HCT116 (cell line): ENCODE results near the gene TMEM178B. TPM values are rescaled to one million over a fixed set of nuclear protein-coding genes. Genes with fewer than 3 reads are reported as not detected.

Experiments
- ATAC-seq: fragments of 200-7000 bp; cut with Tn5 transposase; 2 replicates; pipeline ENCODE4 v1.9.1; 2020; ENCODE audit warnings: mild to moderate bottlenecking, moderate library complexity
- BruUV-seq: library from RNA; stranded (reverse); fragments of 400-500 nt; replicated peaks from 2 replicates; lab custom pipeline; 2021; lab: Mats Ljungman, UMichigan
- CTCF ChIA-PET: fragments of 300-600 bp; sonication (Branson Sonifier 250); formaldehyde crosslinking; loops from one replicate; lab custom pipeline; 2021; ENCODE audit warnings: antibody characterized with exemption; lab: Charles Lee
- POLR2A ChIA-PET: fragments of 300-600, 350-600 bp; sonication (Branson Sonifier 250); formaldehyde crosslinking; loops from one replicate; lab custom pipeline; 2021; ENCODE audit warnings: antibody characterized with exemption; lab: Charles Lee
- RAD21 ChIA-PET, 2 experiments: fragments of 300-600 bp; sonication (Branson Sonifier 250); formaldehyde crosslinking; loops; one replicate each; lab custom pipeline; 2023; ENCODE audit warnings: low total read pairs in 2 of 2; ENCODE audit not compliant: uncharacterized antibody in 2 of 2, unreplicated experiment in 2 of 2, low non-redundant PET in 1 of 2; lab: Charles Lee
- DNase-seq: peaks from one replicate; pipeline ENCODE4 v3.0.0-alpha.2; 2010; ENCODE audit warnings: low read depth, low spot score
- H2AFZ ChIP-seq: fragments of 200-600 bp; shearing (Covaris generic), sonication (generic); 2 replicates; pipeline ENCODE4 v1.6.1; 2017; ENCODE audit warnings: low read depth, mixed run types, mixed read lengths, antibody characterized with exemption, low read length; ENCODE audit not compliant: poor library complexity, severe bottlenecking
- H3K27ac ChIP-seq: 2 replicates; pipeline ENCODE4 v1.5.1; 2012; ENCODE audit warnings: low read depth, low read length
- H3K27me3 ChIP-seq: fragments of 200-600 bp; sonication (generic); 2 replicates; pipeline ENCODE4 v1.6.1; 2016; ENCODE audit warnings: mixed run types, low read length, mixed read lengths; ENCODE audit not compliant: insufficient read depth
- H3K36me3 ChIP-seq, 2 experiments: fragments of 200-500 bp in 1 of 2; fragments of 200-600 bp in 1 of 2; sonication (Bioruptor generic) in 1 of 2; sonication (generic) in 1 of 2; 2 replicates each; pipeline versions ENCODE4 v1.5.1 to v1.6.1; 2014 to 2016; ENCODE audit warnings: low read length in 2 of 2, inconsistent platforms in 1 of 2, mixed read lengths in 1 of 2, mixed run types in 1 of 2; ENCODE audit not compliant: insufficient read depth in 2 of 2, control insufficient read depth in 1 of 2
- H3K4me1 ChIP-seq, 2 experiments: fragments of 200-600 bp in 1 of 2; sonication (generic) in 1 of 2; 2 replicates each; pipeline versions ENCODE4 v1.5.1 to v1.6.1; 2012 to 2017; ENCODE audit warnings: low read length in 2 of 2, inconsistent platforms in 1 of 2, mild to moderate bottlenecking in 1 of 2, mixed read lengths in 1 of 2, mixed run types in 1 of 2, moderate library complexity in 1 of 2; ENCODE audit not compliant: insufficient read depth in 2 of 2, control insufficient read depth in 1 of 2
- H3K4me2 ChIP-seq: fragments of 200-600 bp; sonication (generic); 2 replicates; pipeline ENCODE4 v1.6.1; 2017; ENCODE audit warnings: mixed run types, low read length, mixed read lengths
- H3K4me3 ChIP-seq, 2 experiments: fragments of 200-600 bp in 1 of 2; sonication (generic) in 1 of 2; replicated peaks in 1 of 2; 2 replicates each; pipeline ENCODE4 v1.5.1; 2011 to 2016; ENCODE audit warnings: low read length in 2 of 2, control low read depth in 1 of 2, low read depth in 1 of 2, mild to moderate bottlenecking in 1 of 2, mixed read lengths in 1 of 2, mixed run types in 1 of 2
- H3K79me2 ChIP-seq: fragments of 200-600 bp; sonication (generic); 2 replicates; pipeline ENCODE4 v1.6.1; 2017; ENCODE audit warnings: mild to moderate bottlenecking, mixed run types, low read length, moderate library complexity, mixed read lengths; ENCODE audit not compliant: insufficient read depth
- H3K9ac ChIP-seq: fragments of 200-600 bp; sonication (generic); 2 replicates; pipeline ENCODE4 v1.6.1; 2016; ENCODE audit warnings: low read length, mixed read lengths
- H3K9me2 ChIP-seq: fragments of 200-600 bp; sonication (generic), shearing (Covaris generic); 2 replicates; pipeline ENCODE4 v1.6.1; 2017; ENCODE audit warnings: mixed run types, mild to moderate bottlenecking, moderate library complexity; ENCODE audit not compliant: insufficient read depth
- H3K9me3 ChIP-seq, 2 experiments: fragments of 200-500 bp in 1 of 2; fragments of 200-600 bp in 1 of 2; sonication (Bioruptor generic) in 1 of 2; sonication (generic) in 1 of 2; 2 replicates each; pipeline ENCODE4 v1.6.1; 2014 to 2017; ENCODE audit warnings: low read length in 2 of 2, mixed read lengths in 2 of 2, inconsistent platforms in 1 of 2, low read depth in 1 of 2, mild to moderate bottlenecking in 1 of 2, mixed run types in 1 of 2, moderate library complexity in 1 of 2; ENCODE audit not compliant: control insufficient read depth in 1 of 2, insufficient read depth in 1 of 2
- H4K20me1 ChIP-seq: fragments of 200-600 bp; sonication (generic), shearing (Covaris generic); 2 replicates; pipeline ENCODE4 v1.6.1; 2017; ENCODE audit warnings: mixed run types, mild to moderate bottlenecking, moderate library complexity; ENCODE audit not compliant: insufficient read depth
- CBX3 ChIP-seq: IDR thresholded peaks from 2 replicates; pipeline ENCODE4 v1.6.1; 2012; ENCODE audit warnings: low read depth
- CEBPB ChIP-seq: IDR thresholded peaks from 2 replicates; pipeline ENCODE4 v1.6.1; 2012; ENCODE audit warnings: low read depth
- FOSL1 ChIP-seq: IDR thresholded peaks from 2 replicates; pipeline ENCODE4 v1.6.1; 2012; ENCODE audit warnings: low read depth
- POLR2AphosphoS5 ChIP-seq: IDR thresholded peaks from 2 replicates; pipeline ENCODE4 v1.6.1; 2011; ENCODE audit warnings: mild to moderate bottlenecking, low read depth, low read length, moderate library complexity
- SP1 ChIP-seq: IDR thresholded peaks from 2 replicates; pipeline ENCODE4 v1.6.1; 2012; ENCODE audit warnings: low read depth
- SRF ChIP-seq: IDR thresholded peaks from 2 replicates; pipeline ENCODE4 v1.6.1; 2012; ENCODE audit warnings: low read depth
- YY1 ChIP-seq: IDR thresholded peaks from 2 replicates; pipeline ENCODE4 v1.6.1; 2011; ENCODE audit warnings: low read length, low read depth, moderate library complexity, mild to moderate bottlenecking; ENCODE audit not compliant: insufficient replicate concordance; ENCODE audit errors: extremely low read depth
- ZNF274 ChIP-seq: fragments of 200-500 bp; sonication (Bioruptor generic); IDR thresholded peaks from 2 replicates; pipeline ENCODE4 v1.6.1; 2014; ENCODE audit warnings: mild to moderate bottlenecking, low read depth, low read length, inconsistent platforms
- intact Hi-C: fragments of 100-400 bp; cut with micrococcal nuclease; formaldehyde crosslinking; loops from 2 replicates; pipeline ENCODE4 v1.10.0; 2022
- total RNA-seq: library from RNA; stranded (reverse); gene quantifications from one replicate; pipeline ENCODE4 v1.2.1, GENCODE V29; 2021; ENCODE audit not compliant: unreplicated experiment
- TF ChIP-seq, protein P1 (sequence below), 3 experiments: fragments of 200-600 bp in 1 of 3; sonication (generic) in 1 of 3; IDR thresholded peaks in 2 of 3; conservative IDR thresholded peaks in 1 of 3; 2 replicates each; pipeline ENCODE4 v1.5.1; 2012 to 2017; ENCODE audit warnings: low read depth in 2 of 3, low read length in 2 of 3, antibody characterized with exemption in 1 of 3, borderline replicate concordance in 1 of 3, control low read depth in 1 of 3, mild to moderate bottlenecking in 1 of 3, mixed read lengths in 1 of 3, mixed run types in 1 of 3, moderate library complexity in 1 of 3; ENCODE audit not compliant: insufficient read depth in 1 of 3

The TMEM178B gene
- total RNA-seq, 1 experiment from 2014 or later: 0.02 TPM

- no peaks in the 10 kb centered on the region for H3K4me1 ChIP-seq
- no peak overlapping the region for H3K27ac ChIP-seq
- ChIA-PET CTCF (no interaction called here), RAD21 (no interaction called here), POLR2A (no interaction called here)
- ATAC-seq (no peak), DNase-seq (no peak)
- H3K4me2 ChIP-seq: no peak overlapping the region
- no peak for TF ChIP-seq SRF
- H3K79me2 ChIP-seq: no peaks in the 10 kb centered on the region
- H3K4me3 ChIP-seq: no peak overlapping the region
- BruUV-seq: no TSS peak
- no peaks in the 10 kb centered on the region for H3K9me3 ChIP-seq
- intact Hi-C loops: no loop called here
- peaks cover 16% of the 10 kb centered on the region for H3K27me3 ChIP-seq
- H4K20me1 ChIP-seq: no peaks in the 10 kb centered on the region
- H3K36me3 ChIP-seq: no peaks in the 10 kb centered on the region
- H3K9ac ChIP-seq: no peak overlapping the region
- H3K9me2 ChIP-seq: no peaks in the 10 kb centered on the region
- no peak overlapping the region for H2AFZ ChIP-seq
Measured at GRCh38 chr7:141300816-141301215, 227.0 kb downstream of the TMEM178B start.

DNA sequence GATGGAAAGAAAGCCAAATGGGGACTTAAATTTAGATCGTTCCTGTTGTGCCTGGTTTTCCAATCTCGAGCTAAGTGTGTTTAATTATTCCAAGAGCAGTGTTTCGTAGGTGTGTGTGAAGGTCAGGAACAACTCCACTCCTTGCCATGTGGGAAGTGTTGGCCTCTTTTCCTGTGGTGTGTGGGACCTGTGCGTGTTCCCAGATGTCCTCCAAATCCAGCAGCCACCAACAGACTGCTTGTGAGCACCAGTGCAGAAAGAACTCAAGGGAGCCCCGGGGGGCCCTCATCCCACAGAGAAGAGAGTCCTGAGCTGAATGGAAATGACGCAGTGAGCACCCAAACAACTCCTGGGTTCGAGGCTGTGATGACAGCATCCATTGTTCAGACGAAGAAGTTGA is 227.7 kb downstream of the TMEM178B start:
- ChIA-PET RAD21 (no interaction called here), POLR2A (no interaction called here), CTCF (no interaction called here)
- H3K9me3 ChIP-seq: no peaks in the 10 kb centered on the region
- H2AFZ ChIP-seq: no peak overlapping the region
- no peak overlapping the region for H3K9ac ChIP-seq
- DNase-seq (no peak), ATAC-seq (no peak)
- no peaks in the 10 kb centered on the region for H4K20me1 ChIP-seq
- no peaks in the 10 kb centered on the region for H3K4me1 ChIP-seq
- no peaks in the 10 kb centered on the region for H3K9me2 ChIP-seq
- TF ChIP-seq, protein P1, sequence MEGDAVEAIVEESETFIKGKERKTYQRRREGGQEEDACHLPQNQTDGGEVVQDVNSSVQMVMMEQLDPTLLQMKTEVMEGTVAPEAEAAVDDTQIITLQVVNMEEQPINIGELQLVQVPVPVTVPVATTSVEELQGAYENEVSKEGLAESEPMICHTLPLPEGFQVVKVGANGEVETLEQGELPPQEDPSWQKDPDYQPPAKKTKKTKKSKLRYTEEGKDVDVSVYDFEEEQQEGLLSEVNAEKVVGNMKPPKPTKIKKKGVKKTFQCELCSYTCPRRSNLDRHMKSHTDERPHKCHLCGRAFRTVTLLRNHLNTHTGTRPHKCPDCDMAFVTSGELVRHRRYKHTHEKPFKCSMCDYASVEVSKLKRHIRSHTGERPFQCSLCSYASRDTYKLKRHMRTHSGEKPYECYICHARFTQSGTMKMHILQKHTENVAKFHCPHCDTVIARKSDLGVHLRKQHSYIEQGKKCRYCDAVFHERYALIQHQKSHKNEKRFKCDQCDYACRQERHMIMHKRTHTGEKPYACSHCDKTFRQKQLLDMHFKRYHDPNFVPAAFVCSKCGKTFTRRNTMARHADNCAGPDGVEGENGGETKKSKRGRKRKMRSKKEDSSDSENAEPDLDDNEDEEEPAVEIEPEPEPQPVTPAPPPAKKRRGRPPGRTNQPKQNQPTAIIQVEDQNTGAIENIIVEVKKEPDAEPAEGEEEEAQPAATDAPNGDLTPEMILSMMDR (IDR thresholded peaks at IDR 0.05 in 2 of 3, conservative IDR thresholded peaks at IDR 0.05 in 1 of 3; ENCODE audit: borderline replicate concordance in 1 of 3, insufficient read depth in 1 of 3, low read depth in 2 of 3, low read length in 2 of 3): no peak
- TF ChIP-seq FOSL1 (no peak), CEBPB (no peak), ZNF274 (no peak), CBX3 (no peak), YY1 (no peak), SP1 (no peak), POLR2AphosphoS5 (no peak), SRF (no peak)
- no peak overlapping the region for H3K4me3 ChIP-seq
- no peak overlapping the region for H3K4me2 ChIP-seq
- H3K27me3 ChIP-seq: peaks cover 13% of the 10 kb centered on the region
- H3K36me3 ChIP-seq: no peaks in the 10 kb centered on the region
- no peaks in the 10 kb centered on the region for H3K79me2 ChIP-seq
- H3K27ac ChIP-seq: no peak overlapping the region
- BruUV-seq: no TSS peak
- intact Hi-C loops: no loop called here
